ENCODE results near the gene CNOT4.
"Not testable (repeated sequence)": the region's sequence is repeated elsewhere in the genome, so short reads cannot be mapped to it uniquely, and the experiment has no call there.

The CNOT4 gene

GRCh38 chr7:135364206-135364605 is 145.7 kb downstream of the CNOT4 start:
- DNase-seq (ENCODE audit: low spot score), result no peak

GRCh38 chr7:135362871-135363270 is 147.0 kb downstream of the CNOT4 start:
- DNase-seq (ENCODE audit: low spot score), result no peak

GRCh38 chr7:135361788-135362187 is 148.1 kb downstream of the CNOT4 start:
- no peak for DNase-seq (ENCODE audit: low spot score)

- no peak for DNase-seq (ENCODE audit: low spot score)
These were observed 150.3 kb downstream of the CNOT4 start for GRCh38 chr7:135359615-135360014.

GRCh38 chr7:135355377-135356048 is 154.4 kb downstream of the CNOT4 start:
- no peak for DNase-seq (ENCODE audit: low spot score)

- no peak for DNase-seq (ENCODE audit: low spot score)
These were observed 156.1 kb downstream of the CNOT4 start for GRCh38 chr7:135353832-135354231.

GRCh38 chr7:135352285-135352684 is 157.6 kb downstream of the CNOT4 start:
- DNase-seq (ENCODE audit: low spot score), result no peak

GRCh38 chr7:135351070-135351469 is 158.8 kb downstream of the CNOT4 start:
- not testable (repeated sequence) for DNase-seq (ENCODE audit: low spot score)

- no peak for DNase-seq (ENCODE audit: low spot score)
These were observed 160.2 kb downstream of the CNOT4 start for GRCh38 chr7:135349746-135350145.

- DNase-seq (ENCODE audit: low spot score), result no peak
These were observed 161.4 kb downstream of the CNOT4 start for GRCh38 chr7:135348493-135348892.

GRCh38 chr7:135343361-135343760 is 166.5 kb downstream of the CNOT4 start:
- DNase-seq (ENCODE audit: low spot score), result no peak

GRCh38 chr7:135342887-135343286 is 167.0 kb downstream of the CNOT4 start:
- DNase-seq (ENCODE audit: low spot score), result no peak

GRCh38 chr7:135341049-135341448 is 168.9 kb downstream of the CNOT4 start:
- no peak for DNase-seq (ENCODE audit: low spot score)

GRCh38 chr7:135337977-135338550 is 171.8 kb downstream of the CNOT4 start:
- no peak for DNase-seq (ENCODE audit: low spot score)

GRCh38 chr7:135337506-135337905 is 172.4 kb downstream of the CNOT4 start:
- no peak for DNase-seq (ENCODE audit: low spot score)

- DNase-seq (ENCODE audit: low spot score), result peak; percentile 81
These were observed 174.2 kb downstream of the CNOT4 start for GRCh38 chr7:135335628-135336139.

GRCh38 chr7:135334830-135335543 is 174.9 kb downstream of the CNOT4 start:
- DNase-seq (ENCODE audit: low spot score), result no peak

- no peak for DNase-seq (ENCODE audit: low spot score)
These were observed 176.0 kb downstream of the CNOT4 start for GRCh38 chr7:135333946-135334345.

- DNase-seq (ENCODE audit: low spot score), result no peak
These were observed 176.7 kb downstream of the CNOT4 start for GRCh38 chr7:135333200-135333599.

GRCh38 chr7:135330088-135330487 is 179.8 kb downstream of the CNOT4 start:
- no peak for DNase-seq (ENCODE audit: low spot score)

GRCh38 chr7:135328526-135328925 is 181.4 kb downstream of the CNOT4 start:
- no peak for DNase-seq (ENCODE audit: low spot score)

- DNase-seq (ENCODE audit: low spot score), result no peak
These were observed 181.8 kb downstream of the CNOT4 start for GRCh38 chr7:135328053-135328452.

- DNase-seq (ENCODE audit: low spot score), result no peak
These were observed 182.4 kb downstream of the CNOT4 start for GRCh38 chr7:135327458-135327857.
